HK-2 (cell line): ENCODE data around the gene RNPEPL1.
A peak's percentile ranks its signal among the peaks of the same experiment; 100 is the strongest.
"Not testable (repeated sequence)": the region's sequence is repeated elsewhere in the genome, so short reads cannot be mapped to it uniquely, and the experiment has no call there.

Source experiments
- DNase-seq: peaks from one replicate; pipeline ENCODE4 v3.0.0-alpha.2; 2018; ENCODE audit not compliant: unreplicated experiment

RNPEPL1 gene

DNA sequence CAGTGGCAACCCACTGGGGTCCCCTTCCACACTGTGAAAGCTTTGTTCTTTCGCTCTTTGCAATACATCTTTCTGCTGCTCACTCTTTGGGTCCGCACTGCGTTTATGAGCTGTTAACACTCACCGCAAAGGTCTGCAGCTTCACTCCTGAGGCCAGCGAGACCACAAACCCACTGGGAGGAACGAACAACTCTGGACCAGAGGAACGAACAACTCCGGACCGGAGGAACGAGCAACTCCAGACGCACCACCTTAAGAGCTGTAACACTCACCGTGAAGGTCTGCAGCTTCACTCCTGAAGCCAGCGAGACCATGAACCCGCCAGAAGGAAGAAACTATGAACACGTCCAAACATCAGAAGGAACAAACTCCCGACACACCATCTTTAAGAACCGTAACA is 29.2 kb upstream of the RNPEPL1 start:
- DNase-seq: not testable (repeated sequence)

DNA sequence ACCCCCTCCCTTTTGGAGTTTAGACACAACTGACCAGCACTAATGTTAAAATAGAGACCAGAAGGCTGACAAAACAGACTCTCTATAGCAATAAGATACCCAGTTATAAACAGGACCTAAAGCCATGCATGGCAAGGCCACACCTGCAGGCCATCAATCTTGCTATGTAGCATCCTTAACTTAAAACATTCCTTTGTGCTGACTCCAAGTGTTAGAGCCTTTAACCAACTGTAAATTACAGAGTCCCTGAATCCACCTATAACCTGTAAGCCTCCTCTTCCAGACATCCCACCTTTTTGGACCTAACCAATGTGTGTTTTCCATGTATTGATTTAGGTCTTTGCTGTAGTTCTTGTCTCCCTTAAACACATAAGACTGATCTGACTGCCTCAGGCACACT is 28.4 kb upstream of the RNPEPL1 start:
- no peak for DNase-seq

DNA sequence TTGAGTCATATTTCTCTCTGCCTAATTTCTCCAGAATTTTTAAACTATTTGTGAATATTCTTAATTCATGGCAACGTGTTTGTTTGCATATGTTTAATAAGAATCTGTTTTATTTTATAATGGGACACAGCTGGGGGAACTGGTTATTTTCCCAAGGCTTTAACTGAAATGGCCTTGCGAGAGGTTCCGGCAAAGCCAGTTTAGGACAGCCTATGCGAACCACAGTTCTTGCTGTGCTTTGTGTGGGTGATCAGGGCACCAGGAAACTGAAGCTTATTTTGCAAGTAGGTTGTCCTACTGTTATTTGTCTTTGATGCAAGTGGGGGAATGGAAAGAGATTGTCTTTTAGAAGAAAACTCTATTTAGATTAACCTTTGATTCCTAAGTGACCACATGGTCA is 17.0 kb upstream of the RNPEPL1 start:
- DNase-seq: no peak

DNA sequence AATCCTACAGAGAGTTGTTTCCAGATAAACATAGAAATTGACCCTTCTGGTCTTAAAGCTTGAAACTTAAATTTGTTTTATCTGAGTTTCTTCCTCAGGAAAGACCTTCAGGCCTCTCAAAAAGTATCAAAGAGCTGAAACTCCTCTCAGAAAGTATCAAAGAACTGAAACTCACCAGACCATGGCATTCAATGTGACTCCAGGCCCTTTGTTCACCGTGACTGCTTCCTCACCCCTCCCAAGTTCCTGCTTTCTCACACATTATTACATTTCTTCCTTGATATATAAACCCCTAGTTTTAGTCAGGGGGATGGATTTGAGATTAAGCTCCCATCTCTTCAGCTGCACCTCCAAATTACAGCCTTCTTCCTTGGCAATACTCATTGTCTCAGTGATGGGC is 16.5 kb upstream of the RNPEPL1 start:
- no peak for DNase-seq

GRCh38 chr2:240553956-240554480 is 14.3 kb upstream of the RNPEPL1 start:
- no peak for DNase-seq

DNA sequence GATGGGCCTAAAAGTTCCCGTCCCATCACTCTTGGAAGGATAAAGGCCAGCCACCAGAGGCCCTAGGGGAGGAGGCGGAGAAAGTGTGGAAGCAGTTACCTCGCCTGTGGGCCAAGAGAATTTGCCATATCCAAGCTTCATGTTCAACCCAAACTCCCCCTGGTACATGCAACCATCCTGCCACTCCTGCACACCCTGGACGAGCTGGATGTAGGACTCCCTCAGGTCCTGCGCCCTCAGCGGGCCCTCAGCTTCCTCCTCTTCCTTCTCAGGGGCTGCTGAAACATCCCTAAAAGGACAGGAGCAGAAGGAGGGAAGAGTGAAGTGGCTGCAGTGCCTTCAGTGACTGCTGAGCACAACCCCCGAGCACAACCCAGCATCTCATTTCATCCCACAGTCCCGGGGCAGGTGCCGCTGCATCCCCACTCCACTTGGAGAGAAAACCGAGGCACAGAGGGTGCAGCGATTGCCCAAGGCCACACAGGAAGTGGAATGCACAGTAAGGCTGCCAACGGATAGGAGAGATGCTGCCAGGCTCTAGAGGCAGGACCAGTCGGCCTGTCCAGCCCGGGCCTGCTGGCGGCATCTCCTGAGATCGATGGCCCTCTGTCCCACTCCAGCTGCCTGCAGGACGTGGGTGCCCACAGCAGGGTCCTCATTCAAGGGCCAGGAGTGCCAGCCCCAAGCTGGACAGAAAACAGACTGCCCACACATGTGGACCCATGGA is 13.4 kb upstream of the RNPEPL1 start:
- no peak for DNase-seq

- DNase-seq: no peak
These were observed 12.6 kb upstream of the RNPEPL1 start for GRCh38 chr2:240555541-240556250.

DNA sequence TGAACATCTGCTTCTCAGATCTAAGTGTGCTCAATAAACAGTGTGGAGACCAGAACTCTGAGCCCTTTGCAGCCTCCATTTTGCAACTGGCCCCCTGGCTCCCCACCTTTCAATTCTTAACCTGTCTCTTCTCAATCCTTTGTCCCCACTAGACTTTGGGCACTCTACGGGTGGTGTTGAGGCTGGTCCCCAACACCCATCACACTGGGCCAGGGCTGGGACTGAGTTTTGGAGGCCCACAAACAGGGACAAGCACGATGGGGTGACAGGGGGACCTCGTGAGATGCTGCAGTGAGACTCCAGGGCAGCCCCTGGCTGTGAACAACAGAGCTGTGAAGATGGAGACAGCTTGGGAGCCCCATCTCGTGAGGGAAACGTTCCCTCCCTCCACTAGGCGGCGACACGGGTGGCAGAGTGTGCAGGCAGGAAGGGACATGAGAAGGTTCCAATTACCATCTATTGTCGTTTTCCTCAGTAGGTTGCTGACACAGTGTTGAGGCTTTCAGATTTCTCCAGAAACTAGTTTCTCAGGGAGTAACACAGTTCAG is 11.7 kb upstream of the RNPEPL1 start:
- no peak for DNase-seq

DNA sequence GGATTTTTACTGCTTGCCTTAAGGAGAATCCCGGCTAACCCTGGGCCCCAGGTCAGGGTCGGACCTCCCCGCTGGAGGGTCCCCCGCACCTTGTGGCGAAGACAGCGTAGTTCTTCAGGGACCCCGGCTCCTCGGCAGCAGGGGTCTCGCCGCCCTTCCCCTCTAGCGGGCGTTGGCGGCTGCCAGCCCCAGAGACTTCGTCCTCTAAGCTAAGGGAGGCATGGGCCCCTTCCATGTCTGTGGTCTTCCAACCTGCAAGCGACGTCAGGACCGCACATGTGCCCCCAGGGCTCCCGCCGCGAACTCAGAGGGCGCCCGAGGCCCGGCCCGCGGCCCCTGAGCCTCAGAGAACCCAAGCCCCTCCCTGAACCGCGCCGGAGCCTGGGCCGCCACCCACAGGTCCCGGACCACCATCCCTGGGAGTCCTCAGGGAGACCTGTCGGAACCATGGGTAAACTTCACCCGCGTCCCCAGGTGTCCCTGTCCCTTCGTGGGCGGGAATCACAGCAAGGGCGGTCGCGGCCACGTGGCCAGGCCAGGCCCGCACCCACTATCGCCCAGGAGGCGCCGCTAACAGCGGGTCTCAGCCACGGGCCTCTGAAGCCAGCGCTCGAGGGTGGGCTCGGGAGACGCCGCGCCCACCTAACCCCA is 11.1 kb upstream of the RNPEPL1 start:
- no peak for DNase-seq

GRCh38 chr2:240557808-240558207 is 10.5 kb upstream of the RNPEPL1 start, which contains the start of gene ANKMY1:
Gene ANKMY1, minus strand, starts transcription at chr2:240557988. Its CDS starts 653 bp downstream, at chr2:240557335.
- DNase-seq: no peak

DNA sequence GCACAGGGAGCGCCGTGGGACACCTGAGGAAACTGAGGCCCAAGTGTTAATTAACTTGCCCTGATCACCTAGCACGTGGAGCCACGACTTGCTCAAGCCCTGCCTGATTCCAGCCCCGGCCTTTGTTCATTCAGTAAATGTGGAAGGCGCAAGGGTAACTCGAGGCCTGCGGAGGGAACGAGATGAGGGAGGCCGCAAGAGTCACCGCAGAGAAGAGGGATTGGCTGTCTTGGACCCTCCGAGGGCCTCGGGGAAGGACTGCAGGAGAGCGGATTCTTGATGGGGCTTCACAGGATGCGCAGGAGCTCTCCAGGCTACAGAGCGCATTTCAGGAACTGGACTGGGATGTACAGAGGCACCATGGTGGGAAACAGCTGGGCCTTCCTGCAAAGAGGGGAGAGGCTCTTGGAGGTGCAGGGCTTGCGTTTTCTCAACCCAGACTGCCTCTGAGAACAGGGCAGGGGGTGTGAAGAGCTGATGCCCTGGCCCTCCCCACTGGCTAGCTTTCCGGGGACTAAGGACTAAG is 10.0 kb upstream of the RNPEPL1 start:
- no peak for DNase-seq

DNA sequence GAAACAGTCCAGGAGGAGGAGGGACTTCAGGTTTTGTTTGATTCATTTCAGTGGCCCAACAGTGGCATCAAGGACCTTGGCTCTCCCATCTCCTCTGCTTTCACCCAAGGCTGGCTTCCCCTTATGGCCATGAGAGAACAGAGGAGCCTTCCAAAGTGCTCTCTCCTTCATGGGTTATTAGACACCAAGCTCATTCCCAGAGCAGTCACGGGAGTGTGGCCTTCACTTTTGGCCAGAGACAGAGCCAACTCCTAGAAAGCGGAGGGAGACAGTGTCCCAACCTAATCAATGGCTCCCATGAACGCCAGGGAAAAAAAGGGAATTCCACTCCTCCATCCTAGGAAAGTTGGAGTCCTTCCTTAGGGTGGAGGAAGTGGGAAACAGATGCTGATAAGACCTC is 9.0 kb upstream of the RNPEPL1 start:
- DNase-seq: no peak

GRCh38 chr2:240560084-240560479 is 8.2 kb upstream of the RNPEPL1 start, which contains the start of gene DUSP28:
Gene DUSP28, plus strand, starts transcription at chr2:240560357. Its CDS starts 328 bp downstream, at chr2:240560685.
- peak; percentile 92 for DNase-seq

DNA sequence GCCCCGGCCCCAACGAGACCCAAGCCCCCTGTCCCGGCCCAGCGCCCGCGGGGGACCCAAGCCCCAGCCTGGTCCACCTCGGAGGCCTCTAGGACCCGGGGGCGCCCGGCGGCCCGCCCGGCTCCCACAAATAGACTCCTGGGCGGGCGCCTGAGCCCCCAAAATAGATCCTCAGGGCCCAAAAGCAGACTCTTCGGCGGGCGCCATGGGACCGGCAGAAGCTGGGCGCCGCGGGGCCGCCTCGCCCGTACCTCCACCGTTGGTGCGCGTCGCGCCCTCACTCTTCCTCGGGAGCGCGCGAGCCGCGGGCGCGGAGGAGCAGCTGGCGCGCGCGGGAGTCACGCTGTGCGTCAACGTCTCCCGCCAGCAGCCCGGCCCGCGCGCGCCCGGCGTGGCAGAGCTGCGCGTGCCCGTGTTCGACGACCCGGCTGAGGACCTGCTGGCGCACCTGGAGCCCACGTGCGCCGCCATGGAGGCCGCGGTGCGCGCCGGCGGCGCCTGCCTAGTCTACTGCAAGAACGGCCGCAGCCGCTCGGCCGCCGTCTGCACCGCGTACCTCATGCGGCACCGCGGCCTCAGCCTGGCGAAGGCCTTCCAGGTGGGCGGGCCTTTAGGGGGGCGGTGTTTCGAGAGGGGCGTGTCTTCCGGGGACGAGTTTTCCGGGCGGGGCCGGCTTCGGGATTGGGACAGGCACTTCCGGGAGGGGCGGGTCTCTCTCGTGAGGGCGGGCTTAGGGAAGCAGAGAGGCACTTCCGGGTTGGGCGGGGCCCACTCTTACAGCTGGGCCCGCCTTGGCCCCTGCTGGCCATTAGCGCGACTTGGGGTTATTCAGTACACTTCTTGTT is 7.6 kb upstream of the RNPEPL1 start:
- DNase-seq: peak; percentile 99

- no peak for DNase-seq
These were observed 6.8 kb upstream of the RNPEPL1 start for GRCh38 chr2:240561325-240561971.

- DNase-seq: not testable (repeated sequence)
These were observed 5.1 kb upstream of the RNPEPL1 start for GRCh38 chr2:240563231-240563630.

DNA sequence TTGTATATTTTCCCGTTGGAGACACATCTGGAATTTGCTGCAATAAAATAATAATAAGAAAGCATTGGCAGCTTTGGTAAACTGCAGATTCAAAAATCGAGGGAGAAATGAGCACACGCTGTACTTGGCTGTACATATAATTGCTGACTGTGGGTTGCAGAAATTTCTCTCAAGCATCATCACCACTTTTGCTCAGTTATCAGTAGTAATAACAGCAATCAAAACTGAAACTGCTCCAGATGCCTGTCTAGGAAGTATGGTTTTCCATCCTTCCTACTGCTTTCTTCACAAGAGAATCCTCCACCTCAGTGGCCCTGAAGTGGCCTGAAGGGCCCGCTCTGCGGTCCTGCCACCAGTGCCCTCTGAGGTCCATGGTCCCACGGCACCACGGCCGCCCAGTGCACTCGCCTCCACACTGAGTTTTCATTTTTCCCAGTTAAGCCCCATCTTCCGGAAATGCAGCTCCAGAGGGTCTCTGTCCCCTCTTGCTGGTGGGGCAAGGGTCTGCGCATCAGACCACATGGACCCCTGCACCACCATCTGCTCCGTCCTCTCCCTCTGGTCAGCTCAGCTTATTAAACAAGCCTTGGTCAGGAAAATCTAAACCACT is 4.2 kb upstream of the RNPEPL1 start:
- DNase-seq: no peak

DNA sequence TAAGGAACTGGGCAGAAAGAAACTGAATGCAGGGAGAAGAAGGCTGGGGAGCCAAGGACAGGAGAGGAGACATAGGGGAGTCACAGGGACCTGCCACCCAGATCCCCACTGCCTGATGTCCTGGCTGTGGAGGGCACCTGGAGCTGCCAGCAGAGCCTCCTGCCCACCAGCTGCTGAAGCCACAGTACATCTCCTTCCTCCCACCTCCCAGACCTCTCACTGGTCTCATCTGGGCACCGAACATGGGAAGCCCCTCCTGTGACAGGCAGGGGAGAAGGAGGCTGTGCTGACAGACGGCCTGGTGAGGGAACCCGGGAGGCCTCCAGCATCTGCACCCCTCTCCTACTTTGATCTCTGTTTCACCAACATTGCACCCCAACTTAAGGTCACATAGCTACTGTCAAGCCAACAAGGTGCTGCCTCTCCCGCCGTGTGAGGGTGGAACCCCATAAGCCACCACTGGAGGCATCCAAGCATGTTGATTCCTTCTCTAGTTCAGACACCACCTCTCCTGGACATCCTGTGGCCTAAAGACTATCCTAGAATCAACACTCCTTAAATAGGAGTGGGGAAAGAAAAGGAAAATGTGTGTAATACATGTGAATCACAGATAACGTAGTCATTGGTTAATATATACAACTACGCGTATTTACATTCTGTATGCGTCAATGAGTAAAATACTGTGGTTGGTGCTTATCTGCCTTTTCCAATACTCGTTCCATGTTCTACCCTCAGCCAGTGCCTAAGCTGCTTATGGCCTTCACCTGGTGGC is 3.5 kb upstream of the RNPEPL1 start:
- no peak for DNase-seq
